Activated naive CD4-positive, alpha-beta T cell treated with anti-CD3 and anti-CD28 coated beads, Interleukin-2, amount 50 U/mL, for 72 hours (primary cell): ENCODE results near the gene JARID2. TPM values are rescaled to one million over a fixed set of nuclear protein-coding genes. Genes with fewer than 3 reads are reported as not detected.

Experiments
- ATAC-seq, 2 donors: fragments of 150-1000 bp; cut with Tn5 transposase; 2 replicates each; pipeline ENCODE4 v1.10.0; 2021; ENCODE audit warnings: mild to moderate bottlenecking in 2 of 2, moderate library complexity in 2 of 2
- DNase-seq, 2 donors: peaks; one replicate each; pipeline ENCODE4 v3.0.0; 2021 to 2022; ENCODE audit warnings: low spot score in 2 of 2
- H3K27ac Mint-ChIP-seq, 2 donors: one replicate each; pipeline ENCODE4 v1.8.0; 2022; ENCODE audit warnings: mild to moderate bottlenecking in 2 of 2, mixed read lengths in 2 of 2
- H3K36me3 Mint-ChIP-seq, 2 donors: one replicate each; pipeline ENCODE4 v1.8.0; 2022; ENCODE audit warnings: mixed read lengths in 2 of 2
- H3K9me3 Mint-ChIP-seq, 2 donors: one replicate each; pipeline ENCODE4 v1.8.0; 2022; ENCODE audit warnings: mixed read lengths in 2 of 2
- total RNA-seq, 2 donors: library from RNA; stranded (reverse); gene quantifications; one replicate each; pipeline ENCODE4 v1.2.3, GENCODE V29; 2022

The JARID2 gene
- total RNA-seq, 2 donors from 2014 or later: 35.3 to 36.3 TPM

GRCh38 chr6:15255909-15256395 is 10.1 kb downstream of the JARID2 start:
- Mint-ChIP-seq H3K36me3 (peaks cover 21 to 77% of the 10 kb centered on the region in 2 donors), H3K9me3 (peaks cover 0 to 5% of the 10 kb centered on the region in 2 donors), H3K27ac (peak overlapping the region in 1 of 2 donors; percentile 70)
- no peak for DNase-seq
- no peak for ATAC-seq

- H3K27ac Mint-ChIP-seq: no peak overlapping the region
- no peak for DNase-seq
- peaks cover 21 to 70% of the 10 kb centered on the region in 2 donors for H3K36me3 Mint-ChIP-seq
- H3K9me3 Mint-ChIP-seq: peaks cover 0 to 5% of the 10 kb centered on the region in 2 donors
- ATAC-seq: no peak
Measured at GRCh38 chr6:15256538-15257271, 10.8 kb downstream of the JARID2 start.

GRCh38 chr6:15257357-15258132 is 11.7 kb downstream of the JARID2 start:
- DNase-seq: no peak
- ATAC-seq: no peak
- Mint-ChIP-seq H3K36me3 (peaks cover 21 to 69% of the 10 kb centered on the region in 2 donors), H3K9me3 (peaks cover 0 to 5% of the 10 kb centered on the region in 2 donors), H3K27ac (peak overlapping the region in 1 of 2 donors; percentile 58)

GRCh38 chr6:15259766-15260098 is 13.9 kb downstream of the JARID2 start:
- peak overlapping the region in 1 of 2 donors; percentile 58 for H3K27ac Mint-ChIP-seq
- DNase-seq: no peak
- peaks cover 0 to 5% of the 10 kb centered on the region in 2 donors for H3K9me3 Mint-ChIP-seq
- peaks cover 8 to 59% of the 10 kb centered on the region in 2 donors for H3K36me3 Mint-ChIP-seq
- peak in 1 of 2 donors; percentile 30 for ATAC-seq

- Mint-ChIP-seq H3K36me3 (peaks cover 8 to 54% of the 10 kb centered on the region in 2 donors), H3K9me3 (peaks cover 0 to 5% of the 10 kb centered on the region in 2 donors), H3K27ac (peak overlapping the region in 1 of 2 donors; percentile 58)
- ATAC-seq (no peak), DNase-seq (no peak)
Measured at GRCh38 chr6:15260099-15260821, 14.4 kb downstream of the JARID2 start.

- ATAC-seq (no peak), DNase-seq (no peak)
- no peaks in the 10 kb centered on the region for H3K9me3 Mint-ChIP-seq
- H3K27ac Mint-ChIP-seq: no peak overlapping the region
- peaks cover 0 to 36% of the 10 kb centered on the region in 2 donors for H3K36me3 Mint-ChIP-seq
Measured at GRCh38 chr6:15263780-15264374, 18.0 kb downstream of the JARID2 start.

GRCh38 chr6:15264412-15264811 is 18.5 kb downstream of the JARID2 start:
- H3K36me3 Mint-ChIP-seq: peaks cover 0 to 31% of the 10 kb centered on the region in 2 donors
- no peaks in the 10 kb centered on the region for H3K9me3 Mint-ChIP-seq
- DNase-seq (no peak), ATAC-seq (no peak)
- H3K27ac Mint-ChIP-seq: no peak overlapping the region

- H3K27ac Mint-ChIP-seq: no peak overlapping the region
- DNase-seq: no peak
Measured at GRCh38 chr6:15264902-15265761, 19.3 kb downstream of the JARID2 start.

GRCh38 chr6:15265787-15266186 is 19.9 kb downstream of the JARID2 start:
- Mint-ChIP-seq H3K27ac (peak overlapping the region in 1 of 2 donors; percentile 43), H3K36me3 (peaks cover 0 to 19% of the 10 kb centered on the region in 2 donors), H3K9me3 (no peaks in the 10 kb centered on the region)
- ATAC-seq (peak in 1 of 2 donors; percentile 21), DNase-seq (no peak)

More at GRCh38 chr6:15264902-15265761, 19.3 kb downstream of the JARID2 start:
- H3K36me3 Mint-ChIP-seq: peaks cover 0 to 26% of the 10 kb centered on the region in 2 donors
- ATAC-seq: no peak
- H3K9me3 Mint-ChIP-seq: no peaks in the 10 kb centered on the region

GRCh38 chr6:15266423-15266996 is 20.6 kb downstream of the JARID2 start:
- Mint-ChIP-seq H3K36me3 (peaks cover 0 to 24% of the 10 kb centered on the region in 2 donors), H3K9me3 (no peaks in the 10 kb centered on the region), H3K27ac (peak overlapping the region in 1 of 2 donors; percentile 43)
- DNase-seq (no peak), ATAC-seq (no peak)

- ATAC-seq: no peak
- no peak overlapping the region for H3K27ac Mint-ChIP-seq
- peaks cover 0 to 22% of the 10 kb centered on the region in 2 donors for H3K36me3 Mint-ChIP-seq
- no peak for DNase-seq
- no peaks in the 10 kb centered on the region for H3K9me3 Mint-ChIP-seq
Measured at GRCh38 chr6:15267221-15267620, 21.4 kb downstream of the JARID2 start.

- Mint-ChIP-seq H3K36me3 (peaks cover 0 to 23% of the 10 kb centered on the region in 2 donors), H3K27ac (peak overlapping the region in 1 of 2 donors; percentile 88), H3K9me3 (no peaks in the 10 kb centered on the region)
- DNase-seq (no peak), ATAC-seq (no peak)
Measured at GRCh38 chr6:15268137-15268908, 22.5 kb downstream of the JARID2 start.

GRCh38 chr6:15269011-15269410 is 23.1 kb downstream of the JARID2 start:
- no peak overlapping the region for H3K27ac Mint-ChIP-seq
- peaks cover 0 to 28% of the 10 kb centered on the region in 2 donors for H3K36me3 Mint-ChIP-seq
- H3K9me3 Mint-ChIP-seq: no peaks in the 10 kb centered on the region
- DNase-seq: no peak
- no peak for ATAC-seq

GRCh38 chr6:15269619-15270018 is 23.8 kb downstream of the JARID2 start:
- H3K36me3 Mint-ChIP-seq: peaks cover 0 to 33% of the 10 kb centered on the region in 2 donors
- H3K27ac Mint-ChIP-seq: no peak overlapping the region
- no peaks in the 10 kb centered on the region for H3K9me3 Mint-ChIP-seq
- ATAC-seq (peak in 1 of 2 donors; percentile 81), DNase-seq (no peak)
